COLO829 (cell line): Measurements from ENCODE around the gene PKLR.
"Not testable (repeated sequence)": the region's sequence is repeated elsewhere in the genome, so short reads cannot be mapped to it uniquely, and the experiment has no call there.

Experiments used
- DNase-seq: peaks from one replicate; pipeline ENCODE4 v3.0.0; 2012; ENCODE audit warnings: low spot score

The PKLR gene

GRCh38 chr1:155316922-155317321 lies 15.7 kb upstream of the PKLR start:
- DNase-seq, result no peak

- no peak for DNase-seq
Measured at GRCh38 chr1:155313261-155313660, 12.0 kb upstream of the PKLR start.

GRCh38 chr1:155309423-155310021 lies 8.3 kb upstream of the PKLR start:
- no peak for DNase-seq

GRCh38 chr1:155308493-155309422 lies 7.5 kb upstream of the PKLR start, which contains the start of gene FDPS:
Gene FDPS, plus strand, starts transcription at chr1:155308866. Its CDS starts 924 bp downstream, at chr1:155309790.
- peak; percentile 98 for DNase-seq

- no peak for DNase-seq
Measured at GRCh38 chr1:155307247-155307740, 6.1 kb upstream of the PKLR start.

- DNase-seq, result no peak
Measured at GRCh38 chr1:155305881-155306391, 4.7 kb upstream of the PKLR start.

- DNase-seq, result no peak
Measured at GRCh38 chr1:155304558-155305063, 3.4 kb upstream of the PKLR start.

GRCh38 chr1:155300553-155301329 lies 497 bp downstream of the PKLR start:
- DNase-seq, result no peak

GRCh38 chr1:155300024-155300423 lies 1.2 kb downstream of the PKLR start:
- no peak for DNase-seq

- DNase-seq, result no peak
Measured at GRCh38 chr1:155297384-155297783, 3.9 kb downstream of the PKLR start.

- DNase-seq, result no peak
Measured at GRCh38 chr1:155296661-155297060, 4.6 kb downstream of the PKLR start.

- no peak for DNase-seq
Measured at GRCh38 chr1:155295942-155296267, 5.3 kb downstream of the PKLR start.

- no peak for DNase-seq
Measured at GRCh38 chr1:155295183-155295941, 5.9 kb downstream of the PKLR start.

GRCh38 chr1:155294520-155295182 lies 6.6 kb downstream of the PKLR start:
- no peak for DNase-seq

- no peak for DNase-seq
Measured at GRCh38 chr1:155293086-155293749, 8.0 kb downstream of the PKLR start.

- DNase-seq, result not testable (repeated sequence)
Measured at GRCh38 chr1:155291006-155291405, 10.2 kb downstream of the PKLR start.

GRCh38 chr1:155287987-155288543 lies 13.2 kb downstream of the PKLR start:
- no peak for DNase-seq

GRCh38 chr1:155286544-155286943 lies 14.7 kb downstream of the PKLR start:
- DNase-seq, result no peak

GRCh38 chr1:155285631-155286044 lies 15.6 kb downstream of the PKLR start:
- no peak for DNase-seq

- DNase-seq, result no peak
Measured at GRCh38 chr1:155285063-155285462, 16.2 kb downstream of the PKLR start.
